Smooth muscle cell (in vitro differentiated cells): Measurements from ENCODE around the gene IRF2BP2. TPM values are rescaled to one million over a fixed set of nuclear protein-coding genes. Genes with fewer than 3 reads are reported as not detected.

ENCODE experiments used
- DNase-seq: peaks from one replicate; lab custom pipeline; 2025; ENCODE audit not compliant: unreplicated experiment; lab: John Stamatoyannopoulos, UW
- H2AFZ ChIP-seq: fragments of 200-600 bp; sonication (generic); 2 replicates; pipeline ENCODE4 v1.6.0; 2016; ENCODE audit warnings: antibody characterized with exemption, low read depth, mild to moderate bottlenecking
- H3F3A ChIP-seq: fragments of 200-600 bp; sonication (generic); 2 replicates; pipeline ENCODE4 v1.6.0; 2017; ENCODE audit warnings: antibody characterized with exemption, low read depth
- H3K27ac ChIP-seq: fragments of 200-600 bp; sonication (generic); 2 replicates; pipeline ENCODE4 v1.5.1; 2016; ENCODE audit warnings: low read depth, mild to moderate bottlenecking
- H3K27me3 ChIP-seq: fragments of 200-600 bp; sonication (generic); 2 replicates; pipeline ENCODE4 v1.6.1; 2016; ENCODE audit warnings: low read depth, mild to moderate bottlenecking
- H3K36me3 ChIP-seq: fragments of 200-600 bp; sonication (generic); 2 replicates; pipeline ENCODE4 v1.5.1; 2016; ENCODE audit warnings: low read depth
- H3K4me1 ChIP-seq: fragments of 200-600 bp; sonication (generic); 2 replicates; pipeline ENCODE4 v1.5.1; 2016; ENCODE audit warnings: low read depth
- H3K4me2 ChIP-seq: fragments of 200-600 bp; sonication (generic); 2 replicates; pipeline ENCODE4 v1.6.0; 2016; ENCODE audit warnings: mild to moderate bottlenecking
- H3K4me3 ChIP-seq: fragments of 200-600 bp; sonication (generic); 2 replicates; pipeline ENCODE4 v1.5.1; 2016; ENCODE audit warnings: mild to moderate bottlenecking
- H3K79me2 ChIP-seq: fragments of 200-600 bp; sonication (generic); 2 replicates; pipeline ENCODE4 v1.6.0; 2016; ENCODE audit warnings: low read depth, mild to moderate bottlenecking
- H3K9ac ChIP-seq: fragments of 200-600 bp; sonication (generic); 2 replicates; pipeline ENCODE4 v1.6.0; 2016; ENCODE audit warnings: low read depth
- H3K9me3 ChIP-seq: fragments of 200-600 bp; sonication (generic); replicated peaks from 2 replicates; pipeline ENCODE4 v1.5.1; 2016; ENCODE audit warnings: low read depth
- H4K20me1 ChIP-seq: fragments of 200-600 bp; sonication (generic); 2 replicates; pipeline ENCODE4 v1.6.0; 2016; ENCODE audit warnings: low read depth
- WGBS: methylation state at CpG from one replicate; pipeline ENCODE4 v1.1.7; 2016; ENCODE audit warnings: low lambda C conversion rate; 5-methylcytosine and 5-hydroxymethylcytosine counted together
- polyA plus RNA-seq: library from polyadenylated mRNA; unstranded; fragments of >200 nt; fragmentation: Nextera tagmentation; extraction: Ambion mirVana; gene quantifications from 2 replicates; pipeline ENCODE4 v1.2.1, GENCODE V29; 2016
- total RNA-seq: library from RNA; depleted of rRNA; stranded (reverse); fragments of >200 nt; gene quantifications from 2 replicates; pipeline ENCODE4 v1.2.3, GENCODE V29; 2014
- TF ChIP-seq, protein P1 (sequence below): fragments of 200-600 bp; sonication (generic); IDR thresholded peaks from 2 replicates; pipeline ENCODE4 v1.5.1; 2017; ENCODE audit warnings: borderline replicate concordance, mild to moderate bottlenecking, antibody characterized with exemption; ENCODE audit not compliant: insufficient read depth, poor library complexity, severe bottlenecking

IRF2BP2 gene
- total and polyA plus RNA-seq, 2 experiments from 2014 or later, result 40.3 to 89.5 TPM

GRCh38 chr1:234559902-234560676 is 49.9 kb downstream of the IRF2BP2 start:
- Histone ChIP-seq H3K9ac (no peak overlapping the region), H3K36me3 (no peaks in the 10 kb centered on the region), H3K4me2 (no peak overlapping the region), H3K9me3 (no peaks in the 10 kb centered on the region), H3F3A (peaks cover 11% of the 10 kb centered on the region), H3K79me2 (no peaks in the 10 kb centered on the region), H3K27ac (no peak overlapping the region), H3K4me3 (no peak overlapping the region), H3K4me1 (peaks cover 12% of the 10 kb centered on the region), H3K27me3 (no peaks in the 10 kb centered on the region), H2AFZ (no peak overlapping the region), H4K20me1 (no peaks in the 10 kb centered on the region)
- 94% methylated on average over 14 of the region's 14 CpGs for WGBS
- TF ChIP-seq, protein P1, sequence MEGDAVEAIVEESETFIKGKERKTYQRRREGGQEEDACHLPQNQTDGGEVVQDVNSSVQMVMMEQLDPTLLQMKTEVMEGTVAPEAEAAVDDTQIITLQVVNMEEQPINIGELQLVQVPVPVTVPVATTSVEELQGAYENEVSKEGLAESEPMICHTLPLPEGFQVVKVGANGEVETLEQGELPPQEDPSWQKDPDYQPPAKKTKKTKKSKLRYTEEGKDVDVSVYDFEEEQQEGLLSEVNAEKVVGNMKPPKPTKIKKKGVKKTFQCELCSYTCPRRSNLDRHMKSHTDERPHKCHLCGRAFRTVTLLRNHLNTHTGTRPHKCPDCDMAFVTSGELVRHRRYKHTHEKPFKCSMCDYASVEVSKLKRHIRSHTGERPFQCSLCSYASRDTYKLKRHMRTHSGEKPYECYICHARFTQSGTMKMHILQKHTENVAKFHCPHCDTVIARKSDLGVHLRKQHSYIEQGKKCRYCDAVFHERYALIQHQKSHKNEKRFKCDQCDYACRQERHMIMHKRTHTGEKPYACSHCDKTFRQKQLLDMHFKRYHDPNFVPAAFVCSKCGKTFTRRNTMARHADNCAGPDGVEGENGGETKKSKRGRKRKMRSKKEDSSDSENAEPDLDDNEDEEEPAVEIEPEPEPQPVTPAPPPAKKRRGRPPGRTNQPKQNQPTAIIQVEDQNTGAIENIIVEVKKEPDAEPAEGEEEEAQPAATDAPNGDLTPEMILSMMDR, result no peak
- no peak for DNase-seq

GRCh38 chr1:234559152-234559901 is 50.7 kb downstream of the IRF2BP2 start:
- no peak overlapping the region for H3K9ac ChIP-seq
- no peak overlapping the region for H3K4me2 ChIP-seq
- H3K27me3 ChIP-seq, result no peaks in the 10 kb centered on the region
- H3K36me3 ChIP-seq, result no peaks in the 10 kb centered on the region
- H3K79me2 ChIP-seq, result no peaks in the 10 kb centered on the region
- H3K9me3 ChIP-seq, result no peaks in the 10 kb centered on the region
- H4K20me1 ChIP-seq, result no peaks in the 10 kb centered on the region
- no peak overlapping the region for H3K27ac ChIP-seq
- peaks cover 8% of the 10 kb centered on the region for H3K4me1 ChIP-seq
- TF ChIP-seq, protein P1, result no peak
- peaks cover 19% of the 10 kb centered on the region for H3F3A ChIP-seq
- no peak overlapping the region for H2AFZ ChIP-seq
- WGBS, result 87% methylated on average over 6 of the region's 6 CpGs
- no peak overlapping the region for H3K4me3 ChIP-seq
- no peak for DNase-seq

DNA sequence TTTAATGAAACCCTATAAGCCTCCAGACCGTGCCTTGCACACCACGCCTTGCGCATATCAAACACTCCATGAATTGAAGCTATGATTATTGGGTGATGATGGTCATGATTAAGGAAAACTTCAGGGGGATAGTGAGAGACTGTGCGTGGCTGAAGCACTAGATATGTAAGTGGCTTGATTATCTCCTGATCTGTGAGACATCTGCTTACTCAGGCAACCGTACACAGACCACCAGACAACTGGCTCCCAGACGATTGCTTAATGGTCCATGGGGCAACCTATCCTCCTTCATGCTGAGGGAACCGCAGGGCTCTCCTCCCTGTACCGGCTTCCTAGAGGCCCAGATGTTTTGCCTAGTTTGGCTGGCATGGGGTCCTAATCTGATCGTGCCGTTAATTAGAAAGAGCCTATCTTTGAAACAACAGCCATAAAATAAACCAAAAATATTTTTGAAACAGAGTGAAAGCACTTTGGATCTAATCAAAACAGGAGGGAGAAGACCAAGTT is 51.6 kb downstream of the IRF2BP2 start:
- Histone ChIP-seq H3K4me1 (no peaks in the 10 kb centered on the region), H3F3A (peaks cover 24% of the 10 kb centered on the region), H4K20me1 (no peaks in the 10 kb centered on the region), H3K27ac (no peak overlapping the region), H3K4me2 (no peak overlapping the region), H3K9ac (no peak overlapping the region), H3K4me3 (no peak overlapping the region), H3K27me3 (no peaks in the 10 kb centered on the region), H3K36me3 (no peaks in the 10 kb centered on the region), H3K9me3 (no peaks in the 10 kb centered on the region), H3K79me2 (no peaks in the 10 kb centered on the region), H2AFZ (no peak overlapping the region)
- no peak for DNase-seq
- TF ChIP-seq, protein P1, result no peak
- WGBS, result 45% methylated on average over 10 of the region's 10 CpGs
